Tibial nerve (tissue), 4 donors: ENCODE measurements around the gene RELL1.

ENCODE experiments used
- CTCF ChIP-seq, 5 experiments: fragments of 200-600 bp in 3 of 5; fragments of 450-650 bp in 2 of 5; sonication (generic) in 3 of 5; IDR thresholded peaks; one replicate each; pipeline ENCODE4 v1.5.1; 2016 to 2019; ENCODE audit warnings: antibody characterized with exemption in 5 of 5, mild to moderate bottlenecking in 3 of 5, moderate library complexity in 2 of 5
- EP300 ChIP-seq, 2 donors: sonication (generic); formaldehyde crosslinking; IDR thresholded peaks; one replicate each; pipeline ENCODE4 v1.6.1; 2017; ENCODE audit warnings: antibody characterized with exemption in 2 of 2, mild to moderate bottlenecking in 1 of 2

- TF ChIP-seq CTCF (IDR thresholded peaks at IDR 0.05) = no peak
- TF ChIP-seq EP300 (IDR thresholded peaks at IDR 0.05) = no peak
Observed at GRCh38 chr4:37586194-37586593, 100.0 kb downstream of the RELL1 start.
